Esophagus muscularis mucosa (tissue), 4 donors: Measurements from ENCODE around the gene CLASP1. TPM values are rescaled to one million over a fixed set of nuclear protein-coding genes. Genes with fewer than 3 reads are reported as not detected.

Experiments used
- DNase-seq: peaks from one replicate; pipeline ENCODE4 v3.0.0-alpha.2; 2017; ENCODE audit errors: extremely low spot score
- H3K27ac ChIP-seq, 4 donors: fragments of 200-600 bp; sonication (generic); replicated peaks in 1 of 4; 1 replicate in 3 of 4; 2 replicates in 1 of 4; pipeline ENCODE4 v1.5.1; 2016 to 2019; ENCODE audit warnings: mild to moderate bottlenecking in 1 of 4
- H3K27me3 ChIP-seq, 4 donors: fragments of 200-600 bp; sonication (generic); one replicate each; pipeline versions ENCODE4 v1.5.1 to v1.6.0; 2016 to 2019
- H3K36me3 ChIP-seq, 4 donors: fragments of 200-600 bp; sonication (generic); one replicate each; pipeline ENCODE4 v1.5.1; 2016 to 2019
- H3K4me1 ChIP-seq, 4 donors: fragments of 200-600 bp; sonication (generic); one replicate each; pipeline ENCODE4 v1.5.1; 2016 to 2019
- H3K4me3 ChIP-seq, 4 donors: fragments of 200-600 bp; sonication (generic); 1 replicate in 2 of 4; 2 replicates in 2 of 4; pipeline ENCODE4 v1.5.1; 2016 to 2019; ENCODE audit warnings: mild to moderate bottlenecking in 4 of 4, moderate library complexity in 1 of 4
- H3K9me3 ChIP-seq, 4 donors: fragments of 200-600 bp; sonication (generic); 1 replicate in 3 of 4; 2 replicates in 1 of 4; pipeline ENCODE4 v1.5.1; 2016 to 2019
- CTCF ChIP-seq, 3 experiments: fragments of 200-600 bp in 2 of 3; fragments of 450-650 bp in 1 of 3; sonication (generic) in 2 of 3; IDR thresholded peaks; one replicate each; pipeline ENCODE4 v1.5.1; 2017 to 2019; ENCODE audit warnings: antibody characterized with exemption in 3 of 3, mild to moderate bottlenecking in 2 of 3, moderate library complexity in 1 of 3
- EP300 ChIP-seq: sonication (generic); formaldehyde crosslinking; IDR thresholded peaks from one replicate; pipeline ENCODE4 v1.6.1; 2017; ENCODE audit warnings: antibody characterized with exemption
- POLR2A ChIP-seq: fragments of 450-650 bp; IDR thresholded peaks from one replicate; pipeline ENCODE4 v1.6.1; 2017; ENCODE audit warnings: antibody characterized with exemption, moderate library complexity, mild to moderate bottlenecking, low read depth
- POLR2AphosphoS5 ChIP-seq, 2 donors: sonication (generic); formaldehyde crosslinking; IDR thresholded peaks; one replicate each; pipeline ENCODE4 v1.6.1; 2017; ENCODE audit warnings: antibody characterized with exemption in 2 of 2
- WGBS: methylation state at CpG from one replicate; pipeline ENCODE4 v1.1.5; 2018; 5-methylcytosine and 5-hydroxymethylcytosine counted together
- intact Hi-C: fragments of 100-400 bp; cut with DNase I; formaldehyde crosslinking; loops from one replicate; pipeline ENCODE4 v1.15.1; 2023
- total RNA-seq, 4 donors: library from RNA; depleted of rRNA; stranded (reverse); fragments of >200 nt; gene quantifications; one replicate each; pipeline versions ENCODE4 v1.1.0 to v1.2.1, GENCODE V29; 2016

Gene CLASP1
- total RNA-seq, 4 donors from 2014 or later: 62.6 to 78.6 (median 70.5) TPM

- Histone ChIP-seq H3K4me3 (no peak overlapping the region), H3K27me3 (no peaks in the 10 kb centered on the region), H3K27ac (no peak overlapping the region), H3K4me1 (no peaks in the 10 kb centered on the region), H3K9me3 (no peaks in the 10 kb centered on the region), H3K36me3 (peaks cover 60 to 100% (median 97%) of the 10 kb centered on the region in 4 donors)
- TF ChIP-seq EP300 (no peak), POLR2A (no peak), CTCF (IDR thresholded peaks at IDR 0.05) (no peak), POLR2AphosphoS5 (IDR thresholded peaks at IDR 0.05) (no peak)
- 90% methylated on average over 4 of the region's 4 CpGs for WGBS
- intact Hi-C loops: loop anchor here (10.0 kb wide), 1 partner anchor 255 kb away; no protein-coding TSS in a partner anchor
- no peak for DNase-seq
These were observed 299.4 kb downstream of the CLASP1 start for GRCh38 chr2:121349721-121350401.

- H3K27me3 ChIP-seq: no peaks in the 10 kb centered on the region
- 84% methylated on average over 9 of the region's 15 CpGs for WGBS
- intact Hi-C loops: no loop called here
- TF ChIP-seq POLR2A (no peak), EP300 (no peak), POLR2AphosphoS5 (IDR thresholded peaks at IDR 0.05) (no peak), CTCF (IDR thresholded peaks at IDR 0.05) (no peak)
- DNase-seq: no peak
- H3K36me3 ChIP-seq: peaks cover 63 to 100% (median 96%) of the 10 kb centered on the region in 4 donors
- H3K4me1 ChIP-seq: no peaks in the 10 kb centered on the region
- no peak overlapping the region for H3K27ac ChIP-seq
- H3K9me3 ChIP-seq: no peaks in the 10 kb centered on the region
- H3K4me3 ChIP-seq: no peak overlapping the region
These were observed 301.0 kb downstream of the CLASP1 start for GRCh38 chr2:121348128-121348740.

DNA sequence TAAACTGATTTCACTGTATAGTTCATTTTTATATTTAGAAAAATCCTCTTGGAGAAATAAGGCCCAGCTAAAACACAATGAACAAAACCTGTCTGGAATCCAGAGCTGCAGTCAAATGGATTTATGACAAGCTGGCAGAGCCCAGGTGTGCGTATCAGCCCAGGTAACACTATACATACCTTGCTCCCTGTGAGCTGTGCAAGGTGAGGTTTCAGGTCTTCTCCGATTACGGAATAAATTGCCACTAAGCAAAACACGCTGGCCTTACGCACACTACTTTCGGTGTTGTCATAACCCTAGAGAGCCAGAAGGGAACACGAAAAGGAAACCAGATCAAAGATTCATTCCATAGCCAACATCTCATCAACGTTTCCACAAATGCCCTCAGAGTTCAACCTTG, 302.4 kb downstream of the CLASP1 start:
- H3K9me3 ChIP-seq: no peaks in the 10 kb centered on the region
- H3K4me1 ChIP-seq: no peaks in the 10 kb centered on the region
- H3K27ac ChIP-seq: no peak overlapping the region
- H3K4me3 ChIP-seq: no peak overlapping the region
- intact Hi-C loops: no loop called here
- H3K36me3 ChIP-seq: peaks cover 52 to 100% (median 95%) of the 10 kb centered on the region in 4 donors
- no peak for TF ChIP-seq CTCF (IDR thresholded peaks at IDR 0.05)
- no peak for TF ChIP-seq POLR2A
- TF ChIP-seq EP300: no peak
- no peak for TF ChIP-seq POLR2AphosphoS5 (IDR thresholded peaks at IDR 0.05)
- no peaks in the 10 kb centered on the region for H3K27me3 ChIP-seq
- WGBS: 91% methylated on average over 8 of the region's 8 CpGs
- DNase-seq: no peak

- H3K9me3 ChIP-seq: no peaks in the 10 kb centered on the region
- no peaks in the 10 kb centered on the region for H3K27me3 ChIP-seq
- peaks cover 48 to 99% (median 91%) of the 10 kb centered on the region in 4 donors for H3K36me3 ChIP-seq
- 95% methylated on average over 6 of the region's 6 CpGs for WGBS
- no peak overlapping the region for H3K27ac ChIP-seq
- H3K4me3 ChIP-seq: no peak overlapping the region
- TF ChIP-seq POLR2A (no peak), EP300 (no peak), POLR2AphosphoS5 (IDR thresholded peaks at IDR 0.05) (no peak), CTCF (IDR thresholded peaks at IDR 0.05) (no peak)
- intact Hi-C loops: no loop called here
- H3K4me1 ChIP-seq: no peaks in the 10 kb centered on the region
- DNase-seq: no peak
These were observed 302.9 kb downstream of the CLASP1 start for GRCh38 chr2:121346407-121346806.
